K562 (cell line): Measurements from ENCODE around the gene OR2AT4. TPM values are rescaled to one million over a fixed set of nuclear protein-coding genes. Genes with fewer than 3 reads are reported as not detected.
A peak's percentile ranks its signal among the peaks of the same experiment; 100 is the strongest.

ENCODE experiments used
- ATF6 ChIP-seq: sonication (generic); formaldehyde crosslinking; IDR thresholded peaks from 2 replicates; pipeline ENCODE4 v1.4.0; 2020; ENCODE audit warnings: mild to moderate bottlenecking, missing genetic modification reagents
- HNRNPL ChIP-seq: fragments of 200-400 bp; formaldehyde crosslinking; IDR thresholded peaks from 2 replicates; pipeline ENCODE4 v1.6.1; 2017; ENCODE audit warnings: low read depth, mild to moderate bottlenecking, low read length
- HNRNPUL1 ChIP-seq: fragments of 200-400 bp; formaldehyde crosslinking; IDR thresholded peaks from 2 replicates; pipeline ENCODE4 v1.6.1; 2017; ENCODE audit warnings: low read length
- KDM4B ChIP-seq, 2 experiments: fragments of 450-650 bp in 1 of 2; sonication (generic) in 1 of 2; IDR thresholded peaks; 2 replicates each; pipeline ENCODE4 v1.6.1; 2016 to 2017; ENCODE audit warnings: borderline replicate concordance in 2 of 2, antibody characterized with exemption in 1 of 2, low read depth in 1 of 2, mild to moderate bottlenecking in 1 of 2
- MIER1 ChIP-seq: fragments of 450-650 bp; IDR thresholded peaks from 2 replicates; pipeline ENCODE4 v1.6.1; 2016; ENCODE audit warnings: antibody characterized with exemption, mild to moderate bottlenecking, low read depth
- NR2C2 ChIP-seq, 2 experiments: fragments of 200-800 bp in 1 of 2; sonication (Bioruptor generic) in 1 of 2; sonication (generic) in 1 of 2; formaldehyde crosslinking in 1 of 2; IDR thresholded peaks; 2 replicates each; pipeline versions ENCODE4 v1.6.1 to v1.8.0; 2016 to 2022; ENCODE audit warnings: mild to moderate bottlenecking in 1 of 2, missing compliant biosample characterization in 1 of 2, missing genetic modification characterization in 1 of 2, missing genetic modification reagents in 1 of 2
- PTBP1 ChIP-seq: fragments of 200-400 bp; formaldehyde crosslinking; IDR thresholded peaks from 2 replicates; pipeline ENCODE4 v1.6.1; 2017; ENCODE audit warnings: low read depth, low read length
- RBBP5 ChIP-seq: fragments of 200-600 bp; sonication (generic); IDR thresholded peaks from 2 replicates; pipeline ENCODE4 v1.6.1; 2012; ENCODE audit warnings: borderline replicate concordance, mild to moderate bottlenecking, low read length, control low read depth, inconsistent platforms; ENCODE audit not compliant: insufficient read depth, poor library complexity, severe bottlenecking
- ZNF239 ChIP-seq: fragments of 250-450 bp; sonication (Bioruptor Pico); IDR thresholded peaks from 2 replicates; pipeline ENCODE4 v1.4.0; 2020; ENCODE audit warnings: mild to moderate bottlenecking
- ZNF395 ChIP-seq: fragments of 200-800 bp; sonication (Bioruptor generic); IDR thresholded peaks from 2 replicates; pipeline ENCODE4 v1.6.1; 2017; ENCODE audit warnings: missing genetic modification characterization, missing compliant biosample characterization
- ZNF561 ChIP-seq: fragments of 450-650 bp; formaldehyde crosslinking; conservative IDR thresholded peaks from 2 replicates; pipeline ENCODE4 v1.4.0; 2020; ENCODE audit warnings: mild to moderate bottlenecking, moderate library complexity
- ZNF830 ChIP-seq: fragments of 250-450 bp; sonication (Bioruptor Pico); IDR thresholded peaks from 2 replicates; pipeline ENCODE4 v1.5.0; 2021; ENCODE audit warnings: mild to moderate bottlenecking
- polyA plus RNA-seq, 8 experiments: library from polyadenylated mRNA; depleted of rRNA in 4 of 8; stranded (reverse) in 5 of 8; unstranded in 3 of 8; fragments of >200 nt; fragmentation: Nextera tagmentation in 2 of 8; fragmentation: Illumina TruSeq in 1 of 8; extraction: Ambion mirVana in 2 of 8; extraction: Trizol in 1 of 8; gene quantifications; 2 replicates each; pipeline versions ENCODE4 v1.2.1 to v1.2.3, GENCODE V29; 2011 to 2014; ENCODE audit warnings: inconsistent platforms in 1 of 8, missing spikeins in 1 of 8
- total RNA-seq, 7 experiments: library from RNA; depleted of rRNA in 6 of 7; stranded (reverse); fragments of >200 nt in 6 of 7; fragmentation: Illumina TruSeq in 2 of 7; extraction: Trizol in 2 of 7; gene quantifications; 2 replicates each; pipeline versions ENCODE4 v1.2.1 to v1.2.3, GENCODE V29; 2011 to 2021; ENCODE audit warnings: low replicate concordance in 1 of 7
- TF ChIP-seq, protein P1 (sequence below): IDR thresholded peaks from 3 replicates; pipeline ENCODE4 v1.6.1; 2011; ENCODE audit warnings: borderline replicate concordance, mild to moderate bottlenecking, moderate library complexity; ENCODE audit not compliant: insufficient read length; ENCODE audit errors: extremely low read depth
- TF ChIP-seq, protein P2 (sequence below), 2 experiments: fragments of 450-650 bp; IDR thresholded peaks; 2 replicates each; pipeline ENCODE4 v1.6.1; 2018; ENCODE audit warnings: mild to moderate bottlenecking in 2 of 2, low read depth in 1 of 2; ENCODE audit not compliant: partially characterized antibody in 2 of 2

The OR2AT4 gene
- total and polyA plus RNA-seq, 9 of the 15 experiments (the other 6 are each of a cell fraction or from before 2014, with no cell fraction given), result 0.86 to 3.1 (median 2.0) TPM

DNA sequence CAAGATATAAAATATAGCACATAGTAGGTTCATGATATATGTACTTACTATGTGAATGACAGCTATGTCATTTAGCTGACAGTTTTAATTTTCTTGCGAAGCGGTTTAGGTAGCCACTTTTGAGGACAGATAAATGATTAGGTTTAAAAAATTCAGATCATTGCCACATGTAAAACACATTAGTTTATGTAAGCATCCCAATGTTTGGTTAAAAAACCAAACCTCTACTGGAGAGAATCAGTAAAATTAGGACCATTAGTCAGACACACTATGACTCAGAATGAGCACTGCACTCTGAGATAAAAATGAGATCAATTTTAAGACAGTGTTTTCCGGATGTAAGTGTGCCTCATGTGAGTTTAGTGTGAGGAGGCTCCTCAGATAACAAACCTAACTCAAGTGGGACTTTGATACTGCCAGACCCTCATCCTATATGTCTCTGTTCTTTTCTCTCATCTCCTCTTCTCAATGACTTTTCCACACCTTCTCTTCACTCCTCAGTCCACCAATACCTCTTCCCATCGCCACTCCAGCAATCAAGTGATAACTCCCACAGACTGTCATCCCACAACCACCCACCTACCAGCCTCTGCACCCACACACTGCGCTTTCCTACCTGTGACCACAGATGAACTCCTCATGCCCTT lies 6.8 kb upstream of the OR2AT4 start (continued):
- TF ChIP-seq, protein P1, sequence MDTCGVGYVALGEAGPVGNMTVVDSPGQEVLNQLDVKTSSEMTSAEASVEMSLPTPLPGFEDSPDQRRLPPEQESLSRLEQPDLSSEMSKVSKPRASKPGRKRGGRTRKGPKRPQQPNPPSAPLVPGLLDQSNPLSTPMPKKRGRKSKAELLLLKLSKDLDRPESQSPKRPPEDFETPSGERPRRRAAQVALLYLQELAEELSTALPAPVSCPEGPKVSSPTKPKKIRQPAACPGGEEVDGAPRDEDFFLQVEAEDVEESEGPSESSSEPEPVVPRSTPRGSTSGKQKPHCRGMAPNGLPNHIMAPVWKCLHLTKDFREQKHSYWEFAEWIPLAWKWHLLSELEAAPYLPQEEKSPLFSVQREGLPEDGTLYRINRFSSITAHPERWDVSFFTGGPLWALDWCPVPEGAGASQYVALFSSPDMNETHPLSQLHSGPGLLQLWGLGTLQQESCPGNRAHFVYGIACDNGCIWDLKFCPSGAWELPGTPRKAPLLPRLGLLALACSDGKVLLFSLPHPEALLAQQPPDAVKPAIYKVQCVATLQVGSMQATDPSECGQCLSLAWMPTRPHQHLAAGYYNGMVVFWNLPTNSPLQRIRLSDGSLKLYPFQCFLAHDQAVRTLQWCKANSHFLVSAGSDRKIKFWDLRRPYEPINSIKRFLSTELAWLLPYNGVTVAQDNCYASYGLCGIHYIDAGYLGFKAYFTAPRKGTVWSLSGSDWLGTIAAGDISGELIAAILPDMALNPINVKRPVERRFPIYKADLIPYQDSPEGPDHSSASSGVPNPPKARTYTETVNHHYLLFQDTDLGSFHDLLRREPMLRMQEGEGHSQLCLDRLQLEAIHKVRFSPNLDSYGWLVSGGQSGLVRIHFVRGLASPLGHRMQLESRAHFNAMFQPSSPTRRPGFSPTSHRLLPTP, result no peak
- TF ChIP-seq ZNF561, result no peak
- no peak for TF ChIP-seq HNRNPL
- no peak for TF ChIP-seq KDM4B (IDR thresholded peaks at IDR 0.05; ENCODE audit: borderline replicate concordance in 2 of 2, low read depth in 1 of 2)
- no peak for TF ChIP-seq ZNF830 (CRISPR knock-in tag)
- no peak for TF ChIP-seq HNRNPUL1
- no peak for TF ChIP-seq ZNF395 (CRISPR knock-in tag)
- TF ChIP-seq PTBP1, result no peak
- TF ChIP-seq ZNF239 (CRISPR knock-in tag), result no peak
- TF ChIP-seq NR2C2 (CRISPR knock-in tag; IDR thresholded peaks at IDR 0.05), result no peak
- TF ChIP-seq NR2C2 (tag; IDR thresholded peaks at IDR 0.05), result peak; percentile 9; the same call in 1 of the 2 replicates
- 0 out of 2 replicates have a peak, but pooled peaks have one; percentile 25 for TF ChIP-seq MIER1
- TF ChIP-seq ATF6 (CRISPR knock-in tag), result no peak
- TF ChIP-seq, protein P2, sequence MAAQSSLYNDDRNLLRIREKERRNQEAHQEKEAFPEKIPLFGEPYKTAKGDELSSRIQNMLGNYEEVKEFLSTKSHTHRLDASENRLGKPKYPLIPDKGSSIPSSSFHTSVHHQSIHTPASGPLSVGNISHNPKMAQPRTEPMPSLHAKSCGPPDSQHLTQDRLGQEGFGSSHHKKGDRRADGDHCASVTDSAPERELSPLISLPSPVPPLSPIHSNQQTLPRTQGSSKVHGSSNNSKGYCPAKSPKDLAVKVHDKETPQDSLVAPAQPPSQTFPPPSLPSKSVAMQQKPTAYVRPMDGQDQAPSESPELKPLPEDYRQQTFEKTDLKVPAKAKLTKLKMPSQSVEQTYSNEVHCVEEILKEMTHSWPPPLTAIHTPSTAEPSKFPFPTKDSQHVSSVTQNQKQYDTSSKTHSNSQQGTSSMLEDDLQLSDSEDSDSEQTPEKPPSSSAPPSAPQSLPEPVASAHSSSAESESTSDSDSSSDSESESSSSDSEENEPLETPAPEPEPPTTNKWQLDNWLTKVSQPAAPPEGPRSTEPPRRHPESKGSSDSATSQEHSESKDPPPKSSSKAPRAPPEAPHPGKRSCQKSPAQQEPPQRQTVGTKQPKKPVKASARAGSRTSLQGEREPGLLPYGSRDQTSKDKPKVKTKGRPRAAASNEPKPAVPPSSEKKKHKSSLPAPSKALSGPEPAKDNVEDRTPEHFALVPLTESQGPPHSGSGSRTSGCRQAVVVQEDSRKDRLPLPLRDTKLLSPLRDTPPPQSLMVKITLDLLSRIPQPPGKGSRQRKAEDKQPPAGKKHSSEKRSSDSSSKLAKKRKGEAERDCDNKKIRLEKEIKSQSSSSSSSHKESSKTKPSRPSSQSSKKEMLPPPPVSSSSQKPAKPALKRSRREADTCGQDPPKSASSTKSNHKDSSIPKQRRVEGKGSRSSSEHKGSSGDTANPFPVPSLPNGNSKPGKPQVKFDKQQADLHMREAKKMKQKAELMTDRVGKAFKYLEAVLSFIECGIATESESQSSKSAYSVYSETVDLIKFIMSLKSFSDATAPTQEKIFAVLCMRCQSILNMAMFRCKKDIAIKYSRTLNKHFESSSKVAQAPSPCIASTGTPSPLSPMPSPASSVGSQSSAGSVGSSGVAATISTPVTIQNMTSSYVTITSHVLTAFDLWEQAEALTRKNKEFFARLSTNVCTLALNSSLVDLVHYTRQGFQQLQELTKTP (IDR thresholded peaks at IDR 0.05; ENCODE audit: low read depth in 1 of 2, partially characterized antibody in 2 of 2), result peak in 1 of 2 experiments; percentile 82
- no peak for TF ChIP-seq RBBP5
